HG03558 (cell line): ENCODE measurements around the gene SELENON.
"Not testable (repeated sequence)": the region's sequence is repeated elsewhere in the genome, so short reads cannot be mapped to it uniquely, and the experiment has no call there.

Experiments used
- ATAC-seq: cut with Tn5 transposase; IDR thresholded peaks from one replicate; pipeline ENCODE4 v1.9.1; 2021; ENCODE audit warnings: moderate number of reproducible peaks; ENCODE audit not compliant: unreplicated experiment; ENCODE audit errors: extremely low read depth

SELENON gene

DNA sequence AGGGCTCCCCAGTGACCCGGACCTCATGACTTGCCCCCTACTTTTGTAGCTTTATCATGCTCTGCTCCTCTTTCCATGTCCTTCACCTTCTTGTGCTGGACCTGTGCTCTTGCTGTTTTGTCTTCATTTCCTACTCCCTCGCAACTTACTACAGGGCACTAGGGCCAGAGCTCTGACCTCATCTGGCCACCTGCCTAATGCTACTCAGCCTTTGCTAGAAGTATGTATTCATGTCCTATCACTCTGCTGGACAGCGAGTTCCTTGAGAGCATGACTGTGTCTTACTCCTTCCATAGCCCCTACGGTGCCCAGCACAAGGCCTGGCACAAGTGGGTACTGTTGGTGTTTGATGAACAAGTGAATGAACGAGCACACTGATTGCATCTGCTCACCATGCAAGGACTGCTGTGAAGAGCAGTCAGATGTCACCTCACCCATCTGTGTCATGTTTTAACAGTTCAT is 21.7 kb downstream of the SELENON start:
- no peak for ATAC-seq

DNA sequence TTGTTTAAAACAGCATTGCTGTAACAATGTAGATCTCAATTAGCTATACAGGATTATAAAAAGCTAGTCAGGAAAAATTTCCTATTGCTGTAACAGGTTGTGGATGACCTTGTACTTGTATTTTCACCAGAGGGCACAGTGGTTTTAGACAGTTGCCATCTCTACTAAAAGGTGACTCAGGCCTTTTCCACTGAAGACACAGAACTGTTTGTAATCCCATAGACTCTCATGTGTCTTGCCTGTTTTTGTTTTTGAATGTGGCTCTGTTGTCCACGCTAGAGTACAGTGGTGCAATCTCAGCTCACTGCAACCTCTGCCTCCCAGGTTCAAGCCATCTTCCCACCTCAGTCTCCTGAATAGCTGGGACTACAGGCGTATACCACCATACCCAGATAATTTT is 25.6 kb downstream of the SELENON start:
- ATAC-seq = no peak

DNA sequence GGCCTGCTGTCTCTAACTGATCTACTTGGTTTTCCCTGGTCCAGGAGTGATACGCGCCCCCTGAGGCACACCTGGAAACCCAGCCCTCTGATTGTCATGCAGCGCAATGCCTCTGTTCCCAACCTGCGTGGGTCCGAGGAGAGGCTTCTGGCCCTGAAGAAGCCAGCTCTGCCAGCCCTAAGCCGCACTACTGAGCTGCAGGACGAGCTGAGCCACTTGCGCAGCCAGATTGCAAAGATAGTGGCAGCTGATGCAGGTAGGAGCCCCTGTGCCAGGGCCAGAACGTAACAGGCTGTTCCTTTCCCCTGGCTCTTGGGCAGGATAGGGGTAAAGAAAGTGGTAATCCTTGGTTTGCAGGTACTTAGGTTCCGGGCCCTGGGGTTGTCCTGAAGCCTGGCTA is 26.6 kb downstream of the SELENON start:
- no peak for ATAC-seq

DNA sequence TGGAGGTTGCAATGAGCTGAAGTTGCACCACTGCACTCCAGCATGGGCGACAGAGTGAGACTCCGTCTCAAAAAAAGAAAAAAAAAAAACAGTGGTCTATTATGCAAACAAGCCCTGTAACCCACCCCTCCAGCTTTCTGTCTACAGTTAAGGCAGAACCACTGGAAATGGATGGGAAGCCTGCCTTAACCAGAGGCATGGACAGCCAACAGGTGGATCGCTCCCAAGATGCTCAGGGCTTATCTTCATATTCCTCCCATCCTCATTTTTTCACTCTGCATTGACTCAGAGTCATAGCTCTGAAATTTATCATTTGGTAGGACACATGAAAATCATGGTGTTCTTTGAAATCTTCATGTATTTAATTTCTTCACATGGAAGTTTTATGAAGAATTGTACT is 28.5 kb downstream of the SELENON start:
- no peak for ATAC-seq

DNA sequence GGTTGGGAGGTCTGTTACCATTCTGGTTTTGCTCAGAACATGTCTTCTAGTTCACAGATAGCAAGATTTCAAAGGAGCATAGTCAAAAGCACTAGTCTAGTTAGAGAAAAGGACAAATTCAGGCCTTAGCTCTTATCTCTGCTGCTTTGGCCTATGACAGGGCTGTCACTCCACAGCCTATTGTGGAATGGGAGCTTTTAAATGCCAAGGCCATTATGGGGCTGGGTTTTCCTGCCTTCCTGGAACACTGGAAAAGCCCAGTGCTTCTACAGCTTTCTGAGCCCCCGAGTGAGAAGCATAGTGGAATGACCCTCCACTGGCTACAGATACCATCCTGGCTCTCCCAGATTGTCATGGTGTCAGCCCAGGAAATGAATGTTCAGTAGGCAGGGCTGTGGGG is 29.1 kb downstream of the SELENON start:
- ATAC-seq = no peak

DNA sequence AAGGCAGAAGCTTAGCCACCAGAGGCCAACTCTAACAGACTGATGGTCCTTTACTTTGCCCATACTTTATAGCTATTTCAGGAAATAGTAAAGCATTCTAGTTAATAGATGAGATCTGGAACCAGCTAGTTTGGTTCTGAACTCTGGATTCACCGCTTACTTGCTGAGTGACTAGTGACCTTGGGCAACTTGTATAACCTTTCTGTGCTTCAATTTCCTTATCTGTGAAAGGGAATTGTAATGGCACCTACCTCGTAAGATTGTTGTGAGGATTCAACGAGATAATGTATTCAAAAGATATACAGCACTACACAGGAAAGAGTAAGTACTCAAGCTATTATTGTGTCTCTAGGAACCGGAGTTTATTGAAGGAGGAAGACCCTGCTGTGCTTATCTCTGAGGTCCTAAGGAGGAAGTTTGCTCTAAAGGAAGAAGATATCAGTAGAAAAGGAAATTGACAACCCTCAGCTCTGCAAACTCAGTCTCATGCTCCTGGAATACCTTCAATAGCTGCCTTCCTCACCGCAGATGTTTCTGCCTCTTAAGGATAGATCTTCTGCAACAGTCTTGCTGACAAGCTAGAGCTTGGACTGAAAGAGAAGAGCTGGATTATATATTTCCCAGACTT is 31.7 kb downstream of the SELENON start:
- ATAC-seq = no peak

DNA sequence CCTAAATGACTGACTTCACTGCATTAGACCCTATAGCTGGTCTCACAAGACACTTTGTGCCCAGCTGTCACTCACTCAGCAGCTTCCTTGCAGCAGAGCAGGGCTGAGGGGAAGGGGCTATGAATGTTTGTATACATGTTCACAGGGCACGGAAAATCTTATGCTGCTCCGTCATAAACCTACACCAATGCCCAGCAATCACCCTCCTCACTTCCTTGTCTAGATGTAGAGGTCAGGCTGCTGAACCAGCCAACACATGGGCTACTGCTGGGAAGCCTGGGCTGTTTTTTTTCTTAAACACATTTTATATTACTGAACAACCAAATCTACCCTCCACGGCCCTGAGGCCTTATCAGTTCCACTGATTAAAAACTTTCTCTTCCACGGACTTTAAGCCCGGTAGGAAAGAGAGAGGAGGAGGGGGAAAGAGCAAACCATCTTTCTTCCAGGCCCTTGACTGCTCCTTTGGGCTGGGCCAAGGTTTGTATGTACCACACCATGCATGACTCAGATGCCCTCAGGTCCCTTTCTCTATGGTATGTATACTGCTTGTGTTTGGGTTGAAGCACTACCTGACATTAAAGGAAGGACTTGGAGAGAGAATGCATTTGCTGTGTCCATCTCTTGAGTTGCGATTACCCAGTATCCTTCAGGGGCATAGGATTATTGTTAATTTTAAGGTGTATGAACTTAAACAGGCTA is 32.5 kb downstream of the SELENON start:
- ATAC-seq = no peak

DNA sequence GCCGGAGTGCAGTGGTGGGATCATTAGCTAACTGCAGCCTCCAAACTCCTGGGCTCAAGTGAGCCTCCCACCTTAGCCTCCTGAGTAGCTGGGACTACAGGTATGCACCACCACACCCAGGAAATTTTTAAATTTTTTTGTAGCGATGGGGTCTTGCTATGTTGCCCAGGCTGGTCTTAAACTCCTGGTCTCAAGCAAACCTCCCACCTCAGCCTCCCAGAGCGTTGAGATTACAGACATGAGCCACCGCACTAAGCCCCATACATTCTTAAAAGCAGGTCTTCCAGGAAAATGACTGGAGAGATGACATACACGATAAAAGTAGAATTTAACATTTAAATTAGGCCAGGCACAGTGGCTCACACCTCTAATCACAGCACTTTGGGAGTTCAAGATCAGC is 33.2 kb downstream of the SELENON start:
- ATAC-seq = no peak

DNA sequence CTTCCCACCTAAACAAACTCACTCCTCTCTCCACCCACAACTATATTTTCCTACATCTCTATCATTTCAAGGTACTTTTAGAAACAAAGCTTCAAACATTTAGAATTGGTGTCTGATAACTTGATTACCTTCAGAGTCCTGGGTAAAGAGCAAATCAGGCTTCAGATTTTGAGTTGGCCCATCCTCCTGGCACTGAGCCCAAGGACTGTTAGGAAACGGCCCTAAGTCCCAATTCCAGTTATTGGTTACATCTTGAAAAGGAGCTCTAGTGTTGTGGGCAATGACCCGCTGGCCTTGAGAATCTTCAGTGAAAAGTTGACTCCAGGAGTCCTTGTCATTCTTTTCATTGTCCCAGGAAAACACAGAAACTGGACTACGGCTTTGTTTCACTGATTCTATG is 34.9 kb downstream of the SELENON start:
- no peak for ATAC-seq

DNA sequence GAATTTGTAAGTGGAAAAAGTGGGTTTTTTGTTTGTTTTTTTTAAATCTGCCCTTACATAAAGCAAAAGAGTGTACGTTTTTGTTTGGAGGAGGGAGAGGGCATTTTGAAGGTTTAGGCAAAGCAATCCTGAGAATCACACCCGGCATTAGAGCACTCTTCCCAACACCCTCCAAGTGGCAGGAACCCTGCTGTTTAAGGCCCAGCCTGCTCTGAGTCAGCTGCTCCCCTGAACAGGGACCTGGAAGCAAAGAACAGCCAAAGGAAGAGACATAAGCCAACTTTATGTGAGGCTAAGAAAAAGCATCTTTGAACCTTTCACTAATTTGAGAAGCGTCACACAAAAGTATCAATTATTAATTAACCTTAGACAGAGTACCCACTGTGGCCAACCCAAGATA is 36.7 kb downstream of the SELENON start:
- no peak for ATAC-seq

DNA sequence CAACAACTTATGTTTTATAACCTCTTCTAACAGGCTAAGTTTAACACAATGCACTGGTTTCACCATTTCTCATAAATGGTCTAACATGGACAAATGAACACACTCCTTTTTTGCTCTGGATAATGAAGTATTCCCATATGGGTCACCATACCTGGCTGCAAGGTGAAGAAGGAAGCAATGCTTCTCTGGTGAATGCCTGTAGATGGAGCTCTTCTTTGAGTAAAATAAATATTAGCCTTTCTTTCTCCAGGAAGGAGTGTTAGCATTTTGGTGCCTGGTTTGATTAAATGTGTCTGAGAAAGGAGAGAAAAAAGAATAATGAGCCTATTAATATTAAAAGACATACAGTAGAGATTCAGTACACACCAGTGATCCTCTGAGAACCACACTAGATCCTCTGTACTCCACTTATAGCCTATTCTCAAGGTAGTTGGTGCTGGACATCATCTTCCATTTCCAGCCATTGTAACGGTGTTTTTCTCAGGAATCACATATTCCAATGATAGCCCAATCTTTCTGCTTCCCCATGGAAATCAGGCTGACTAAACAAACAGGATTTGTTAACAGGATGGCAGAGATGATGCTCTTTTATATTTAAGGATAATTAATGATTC is 37.4 kb downstream of the SELENON start:
- ATAC-seq = no peak

DNA sequence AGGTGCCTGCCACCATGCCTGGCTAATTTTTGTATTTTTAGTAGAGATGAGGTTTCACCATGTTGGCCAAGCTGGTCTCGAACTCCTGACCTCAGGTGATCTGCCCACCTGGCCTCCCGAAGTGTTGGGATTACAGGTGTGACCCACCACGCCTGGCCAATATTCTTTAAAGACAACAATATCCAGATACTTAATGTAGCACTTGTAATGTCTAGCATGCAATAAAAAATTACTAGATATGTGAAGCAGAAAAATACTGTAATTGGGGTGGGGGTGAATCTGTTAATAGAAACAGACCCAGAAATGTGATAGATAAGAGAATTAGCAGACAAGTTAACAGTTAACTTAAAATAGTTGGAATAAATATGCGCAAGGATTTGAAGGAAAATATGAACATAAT is 39.8 kb downstream of the SELENON start:
- not testable (repeated sequence) for ATAC-seq

DNA sequence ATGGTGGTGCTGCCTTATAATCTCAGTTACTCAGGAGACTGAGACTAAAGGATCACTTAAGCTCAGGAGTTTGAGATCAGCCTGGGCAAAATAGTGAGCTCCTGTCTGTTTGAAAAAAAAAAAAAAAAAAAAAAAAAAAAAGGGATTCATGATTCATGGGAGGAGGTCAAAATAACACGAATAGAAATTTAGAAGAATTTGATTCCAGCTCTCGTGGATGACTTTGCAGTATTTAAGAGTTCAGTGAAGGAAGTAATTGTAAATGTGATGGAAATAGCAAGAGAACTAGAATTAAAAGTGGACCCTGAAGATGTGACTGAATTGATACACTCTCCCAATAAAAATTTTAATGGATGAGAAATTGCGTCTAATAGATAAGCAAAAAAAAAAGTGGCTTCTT is 43.5 kb downstream of the SELENON start:
- no peak for ATAC-seq

DNA sequence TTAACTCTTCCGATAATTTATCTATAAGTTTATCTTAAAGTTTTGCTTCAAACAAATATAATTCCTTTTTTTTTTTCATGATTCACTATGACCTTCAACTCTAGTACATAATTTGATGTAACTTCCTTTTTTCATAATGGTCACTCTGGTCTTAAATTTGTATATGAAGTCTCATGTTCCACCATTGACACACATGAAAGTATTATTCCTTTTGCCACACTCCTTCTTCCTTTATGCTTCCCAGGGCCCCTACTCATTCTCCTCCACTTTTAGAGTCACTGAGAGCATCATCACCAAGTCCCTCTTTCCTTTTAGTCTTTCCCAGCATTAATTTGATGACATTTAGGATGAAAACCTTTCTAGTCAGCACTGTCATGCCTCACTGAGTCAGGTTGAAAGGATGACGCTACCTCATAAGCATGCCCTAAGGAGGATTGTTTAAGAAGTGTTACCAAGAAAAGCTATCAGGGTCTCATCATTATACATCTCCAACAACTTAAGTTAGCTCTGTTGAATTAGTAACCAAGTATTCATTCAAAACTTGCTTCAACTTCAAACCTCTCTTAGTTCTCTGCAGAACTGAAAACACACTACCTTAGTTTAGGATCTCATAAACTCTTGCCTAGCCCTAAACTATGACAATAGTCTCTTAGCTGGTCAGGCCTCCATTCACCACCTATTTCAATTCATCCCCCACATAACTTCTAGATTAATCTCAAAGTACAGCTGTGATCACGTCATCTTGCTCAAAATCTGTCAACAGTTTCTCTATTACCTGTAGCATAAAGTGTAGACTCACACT is 44.7 kb downstream of the SELENON start:
- ATAC-seq = no peak

DNA sequence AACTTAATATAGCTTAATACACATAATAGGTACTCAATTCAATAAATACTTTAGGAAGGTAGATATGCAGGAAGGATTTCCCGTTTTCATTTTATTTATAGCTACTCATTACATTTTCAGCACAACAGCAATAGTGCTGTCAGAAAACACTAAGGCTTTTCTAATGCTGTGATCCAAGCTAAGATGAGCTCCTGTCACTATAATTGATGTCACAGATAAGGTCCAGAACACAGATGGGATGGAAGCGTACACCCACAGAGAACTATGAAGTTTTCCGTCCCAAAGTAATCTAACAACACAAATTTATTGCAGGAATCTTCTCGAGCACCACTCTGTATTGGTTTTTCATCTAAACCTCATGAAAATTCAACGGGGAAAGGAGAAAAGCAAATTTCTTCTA is 45.7 kb downstream of the SELENON start:
- ATAC-seq = no peak

DNA sequence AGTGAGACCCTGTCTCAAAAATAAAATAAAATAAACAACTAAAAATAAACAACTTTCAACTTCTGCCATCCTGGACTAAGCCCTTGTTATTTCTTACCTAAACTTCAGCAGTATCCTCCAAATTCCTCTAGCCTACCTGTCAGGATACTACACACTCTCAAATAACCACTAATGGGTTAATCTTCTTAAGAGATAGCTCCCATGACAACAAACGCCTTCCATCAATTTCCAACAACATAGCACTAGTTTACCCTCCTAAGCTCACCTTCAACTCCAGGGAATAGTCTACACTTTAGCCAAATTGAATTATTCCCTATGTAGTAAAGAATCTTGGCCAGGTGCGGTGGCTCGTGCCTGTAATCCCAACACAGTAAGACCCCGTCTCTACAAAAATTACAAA is 47.9 kb downstream of the SELENON start:
- ATAC-seq = no peak

DNA sequence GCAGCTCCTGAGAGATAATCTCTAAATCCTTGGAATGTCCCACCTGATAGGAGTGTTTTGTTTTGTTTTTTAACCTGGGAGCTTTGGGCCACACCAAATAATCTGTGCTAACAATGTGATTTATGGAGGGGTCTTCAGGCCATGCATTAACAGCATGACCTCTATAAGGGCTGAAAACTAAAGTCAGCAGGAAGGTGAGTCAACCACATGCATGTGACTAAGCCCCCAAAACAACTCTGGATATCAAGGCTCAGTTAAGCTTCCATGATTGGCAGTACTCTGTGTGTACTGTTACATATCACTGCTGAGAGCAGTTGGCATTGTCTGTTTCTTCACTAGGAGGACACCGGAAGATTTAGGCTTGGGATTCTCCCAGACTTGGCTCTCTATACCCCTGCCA is 48.5 kb downstream of the SELENON start:
- no peak for ATAC-seq

DNA sequence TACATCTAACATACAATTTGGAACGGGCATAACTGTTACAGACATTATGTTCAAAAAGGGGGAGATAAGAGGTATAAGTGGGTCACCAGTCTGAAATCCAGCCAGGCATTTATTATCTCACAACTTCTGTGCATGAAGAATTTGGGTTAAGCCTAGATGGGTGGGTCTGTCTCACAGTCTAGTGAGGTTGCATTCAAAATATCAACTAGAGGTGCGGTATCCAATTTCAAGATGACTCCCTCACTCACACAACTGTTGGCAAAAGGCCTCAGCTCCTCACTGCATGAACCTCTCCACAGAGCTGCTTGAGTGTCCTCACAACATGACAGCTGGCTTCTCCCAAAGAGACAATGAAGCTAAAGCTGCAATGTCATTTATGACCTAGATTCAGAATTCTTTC is 54.6 kb downstream of the SELENON start:
- ATAC-seq = no peak

DNA sequence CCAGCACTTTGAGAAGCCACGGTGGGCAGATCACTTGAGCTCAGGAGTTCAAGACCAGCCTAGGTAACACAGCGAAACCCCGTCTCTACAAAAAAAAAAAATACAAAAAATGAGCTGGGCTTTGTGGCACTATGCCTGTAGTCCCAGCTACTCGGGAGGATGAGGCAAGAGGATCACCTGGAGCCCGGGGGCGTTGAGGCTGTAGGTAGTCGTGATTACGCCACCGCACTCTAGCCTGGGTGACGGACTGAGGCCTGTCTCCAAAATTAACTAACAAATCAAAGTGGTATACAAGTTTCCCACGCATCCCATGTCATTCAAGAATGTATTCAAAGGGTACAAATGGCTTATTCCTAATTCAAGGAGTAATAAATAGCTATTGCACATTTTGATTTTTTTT is 56.9 kb downstream of the SELENON start:
- ATAC-seq = no peak

DNA sequence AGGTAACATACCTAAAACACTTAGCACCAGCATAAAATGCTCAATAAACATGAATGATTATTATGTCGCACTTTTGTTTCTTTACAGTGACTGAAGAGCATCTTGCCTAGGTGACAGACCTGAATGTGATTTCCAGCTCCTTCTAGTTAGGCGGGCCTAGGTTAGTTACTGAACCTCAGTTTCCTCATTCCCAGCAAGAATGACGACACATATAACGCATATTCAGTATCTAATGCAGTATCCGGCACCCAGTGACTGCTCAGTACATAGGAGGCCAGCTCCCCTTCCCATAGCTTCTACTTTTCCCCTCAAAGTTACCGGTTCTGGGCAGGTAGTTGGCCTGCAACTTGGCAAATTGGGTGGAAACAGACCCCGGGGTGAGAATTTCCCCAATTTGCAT is 58.5 kb downstream of the SELENON start:
- no peak for ATAC-seq
